GM21576 (cell line): Measurements from ENCODE around the gene H19.

Source experiments
- ATAC-seq: cut with Tn5 transposase; IDR thresholded peaks from one replicate; pipeline ENCODE4 v1.9.1; 2021; ENCODE audit warnings: mild to moderate bottlenecking, moderate library complexity; ENCODE audit not compliant: unreplicated experiment

Gene H19

DNA sequence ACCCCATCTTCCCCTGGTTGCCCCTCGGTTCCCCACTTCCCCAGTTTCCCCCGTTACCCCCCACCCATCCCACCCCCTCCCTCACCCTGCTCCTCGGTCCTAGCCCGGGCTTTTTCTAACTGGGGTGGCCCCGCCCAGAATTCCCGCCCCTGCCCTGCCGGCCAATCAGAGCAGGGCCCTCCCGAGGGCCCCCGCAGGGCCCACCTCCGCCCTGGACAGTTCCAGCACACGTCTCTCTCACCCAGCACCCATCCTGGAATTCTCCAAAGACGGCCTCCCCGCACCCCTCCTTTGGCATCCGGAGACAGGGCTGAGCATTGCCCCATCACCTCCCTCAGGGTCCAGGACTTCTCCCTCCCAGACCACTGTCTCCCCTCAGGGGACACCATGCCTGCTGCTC lies at the start of gene H19:
Gene H19, minus strand, starts transcription at position 88 of the 400 bp plus-strand sequence.
- ATAC-seq: no peak

DNA sequence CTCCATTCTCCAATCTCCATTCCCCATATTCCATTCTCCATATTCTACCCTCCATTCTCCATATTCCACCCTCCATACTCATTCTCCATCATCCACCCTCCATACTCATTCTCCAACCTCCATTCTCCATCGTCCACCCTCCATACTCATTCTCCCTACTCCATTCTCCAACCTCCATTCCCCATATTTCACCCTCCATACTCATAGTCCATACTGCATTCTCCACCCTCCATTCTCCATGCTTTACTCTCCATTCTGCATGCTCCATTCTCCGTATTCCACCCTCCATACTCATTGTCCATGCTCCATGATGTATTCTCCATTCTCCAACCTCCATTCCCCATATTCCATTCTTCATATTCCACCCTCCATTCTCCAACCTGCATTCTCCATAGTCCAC lies 44.3 kb upstream of the H19 start:
- no peak for ATAC-seq

DNA sequence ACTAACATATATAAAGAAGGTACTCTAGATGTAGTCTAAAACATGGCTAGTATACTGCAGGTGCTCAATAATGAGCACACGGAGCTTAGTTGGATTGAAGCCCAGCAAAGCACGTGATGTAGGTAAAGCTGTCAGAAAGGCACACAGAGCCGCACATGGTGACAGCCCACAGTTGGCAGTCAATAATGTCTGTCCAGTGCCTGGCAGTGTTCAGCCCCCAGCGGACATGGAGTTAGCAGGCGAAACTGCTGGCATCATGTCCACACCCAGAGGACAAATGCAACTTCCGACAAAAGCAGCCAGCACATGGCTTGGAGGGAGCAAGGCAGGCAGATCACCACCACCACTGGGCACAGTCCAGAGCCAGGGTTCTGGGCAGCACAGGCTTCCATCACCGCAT lies 43.5 kb upstream of the H19 start:
- no peak for ATAC-seq

DNA sequence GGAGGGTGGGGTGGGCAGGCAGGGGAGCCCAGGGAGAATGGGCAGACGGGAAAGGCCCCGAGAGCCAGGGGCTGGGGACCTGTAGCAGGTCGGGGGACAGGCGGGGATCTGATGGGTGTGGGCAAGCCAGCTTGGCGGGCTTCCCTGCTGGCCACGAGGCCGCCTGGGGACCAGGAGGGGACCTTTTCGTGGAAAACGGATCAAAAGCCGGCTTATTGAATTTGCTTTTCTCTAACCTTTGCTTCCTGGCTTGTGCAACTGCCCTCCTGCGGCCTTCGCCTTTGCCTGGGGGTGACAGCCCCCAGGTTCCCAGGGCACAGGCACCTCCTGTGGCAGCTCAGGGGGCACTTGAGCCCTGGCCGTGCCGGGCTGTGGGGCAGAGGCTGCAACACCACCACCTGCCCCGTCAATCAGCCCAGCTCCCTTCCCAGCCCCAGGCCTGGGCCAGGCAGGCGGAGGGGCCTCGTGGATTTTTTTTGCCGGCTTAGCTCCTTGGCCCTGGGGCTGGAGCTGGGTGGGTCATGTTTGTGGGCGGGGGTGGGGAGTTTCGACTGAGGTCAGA lies 41.6 kb upstream of the H19 start:
- no peak for ATAC-seq

DNA sequence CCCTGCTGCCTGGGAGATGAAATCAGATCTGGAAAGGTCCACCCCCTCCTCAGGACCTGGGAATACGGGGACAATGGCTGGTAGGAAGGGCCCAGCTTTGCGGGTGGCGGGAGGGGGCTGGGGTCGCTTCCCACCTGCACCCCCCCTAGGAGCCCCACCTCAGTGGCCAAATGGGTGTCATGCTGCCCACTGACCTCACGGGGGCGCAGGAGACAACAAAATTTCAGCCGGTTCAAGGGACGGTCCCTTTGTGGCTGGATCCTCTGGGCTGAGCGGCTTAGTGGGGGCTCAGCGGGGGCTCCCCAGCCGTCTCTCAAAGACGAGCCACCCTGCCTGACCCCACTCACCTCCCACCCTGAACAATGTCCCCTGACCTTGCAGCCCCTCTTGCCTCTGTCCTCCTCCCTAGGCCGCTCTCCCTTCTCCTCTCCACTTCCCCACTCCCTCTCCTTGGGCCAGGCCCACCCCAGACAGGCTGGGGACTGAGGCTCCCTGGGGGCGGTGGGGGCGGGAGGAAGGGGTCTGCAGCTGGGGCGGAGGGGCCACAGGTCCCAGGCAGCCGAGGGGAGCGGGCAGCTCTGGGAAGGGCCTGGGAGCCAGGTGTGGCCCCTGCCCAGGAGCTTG lies 39.3 kb upstream of the H19 start:
- ATAC-seq: no peak

DNA sequence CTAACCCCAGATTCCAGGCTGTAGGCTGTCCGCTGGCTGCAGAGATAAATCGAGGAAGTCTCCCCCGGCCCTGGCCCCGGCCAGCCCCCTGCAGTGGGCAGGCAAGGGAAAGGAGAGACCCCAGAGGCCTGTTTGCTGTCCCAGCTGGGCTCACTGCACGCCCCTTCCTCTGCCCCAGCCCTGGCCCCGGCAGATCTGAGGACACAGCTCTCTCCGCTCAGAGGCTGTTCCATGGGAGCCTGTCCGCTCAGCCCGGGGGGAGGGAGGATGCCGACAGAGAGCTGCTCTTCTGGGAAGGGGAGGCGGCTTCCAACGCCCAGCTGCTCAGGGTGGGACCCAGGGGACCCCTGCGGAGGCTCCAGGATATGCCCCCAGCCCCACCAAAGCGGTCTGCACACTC lies 37.7 kb upstream of the H19 start:
- no peak for ATAC-seq

DNA sequence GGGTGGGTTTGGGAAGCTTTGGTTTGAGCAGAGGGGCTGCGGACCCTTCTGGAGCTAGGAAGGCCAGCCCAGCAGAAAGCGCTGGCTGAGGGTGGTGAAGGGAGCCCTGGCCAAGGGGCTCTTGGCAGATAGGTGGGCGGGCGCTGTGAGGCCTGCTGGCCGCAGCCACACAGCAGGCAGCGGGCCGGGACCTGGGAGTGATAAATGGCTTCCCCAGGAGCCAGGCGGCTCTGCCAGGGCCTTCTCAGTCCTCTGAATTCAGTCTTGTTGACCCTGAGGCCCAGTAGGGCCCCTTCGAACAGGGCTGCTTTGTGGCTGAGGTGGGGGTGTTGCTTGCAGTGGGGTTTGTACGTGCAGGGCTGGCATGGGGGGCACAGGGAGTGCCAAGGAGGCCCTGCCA lies 33.4 kb upstream of the H19 start:
- ATAC-seq: no peak

DNA sequence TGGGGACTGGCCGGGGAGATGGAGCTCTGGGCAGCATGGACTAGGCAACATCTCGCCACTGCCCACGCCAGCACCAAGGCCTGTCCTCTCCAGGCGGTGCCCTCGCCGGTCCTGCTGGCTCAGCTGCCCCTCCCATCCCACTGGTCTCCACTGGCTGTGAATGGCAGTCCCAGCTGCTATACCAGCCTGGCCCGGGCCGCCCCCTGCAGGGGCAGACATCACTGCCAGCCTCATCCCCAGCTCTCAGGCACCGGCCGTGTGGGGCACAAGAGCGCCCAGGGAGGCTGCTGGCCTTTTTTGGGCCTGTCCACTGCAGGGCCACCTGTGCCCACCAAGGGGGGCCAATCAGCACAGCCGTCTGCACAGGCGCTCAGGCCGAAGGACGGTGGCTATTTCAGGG lies 30.1 kb upstream of the H19 start:
- ATAC-seq: no peak

DNA sequence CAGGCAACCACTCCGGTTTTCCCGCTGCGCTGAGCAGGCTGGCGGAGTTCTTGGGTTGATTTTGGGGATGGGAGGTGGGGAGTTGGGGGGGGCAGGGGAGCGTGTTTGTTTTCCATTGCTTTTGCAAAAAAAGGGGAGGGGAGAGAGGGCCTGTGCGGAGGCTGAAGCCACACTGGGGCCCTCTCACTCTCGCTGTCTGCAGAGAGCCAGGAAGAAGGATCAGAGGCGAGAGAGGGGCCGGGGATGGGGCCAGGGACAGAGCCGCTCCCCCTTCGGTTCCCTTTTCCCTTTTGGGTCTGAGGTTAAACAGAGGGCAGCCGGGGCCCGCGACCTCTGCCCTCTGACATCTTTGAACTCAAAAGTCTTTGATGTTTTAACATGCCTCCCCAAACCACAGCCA lies 17.4 kb upstream of the H19 start:
- no peak for ATAC-seq

DNA sequence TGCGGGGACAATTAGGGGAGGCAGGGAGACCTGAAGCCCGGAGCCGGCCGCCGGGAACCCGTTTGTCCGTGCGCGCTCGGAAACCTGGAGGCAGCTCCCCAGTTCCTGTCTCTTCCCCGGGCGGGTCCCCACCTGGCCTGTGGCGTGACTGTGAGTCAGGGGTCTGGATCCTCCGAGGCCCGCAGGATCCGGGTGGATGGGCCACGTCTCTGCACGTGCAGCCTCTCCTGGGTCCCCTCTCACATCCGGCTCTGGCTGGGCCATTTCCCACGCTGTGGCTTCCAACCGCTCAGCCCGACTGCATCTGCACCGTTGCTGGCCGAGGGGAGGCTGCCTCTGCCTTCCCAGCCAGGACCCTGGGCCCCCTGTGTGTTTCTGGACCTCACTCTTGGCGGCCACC lies 14.8 kb upstream of the H19 start:
- ATAC-seq: no peak

DNA sequence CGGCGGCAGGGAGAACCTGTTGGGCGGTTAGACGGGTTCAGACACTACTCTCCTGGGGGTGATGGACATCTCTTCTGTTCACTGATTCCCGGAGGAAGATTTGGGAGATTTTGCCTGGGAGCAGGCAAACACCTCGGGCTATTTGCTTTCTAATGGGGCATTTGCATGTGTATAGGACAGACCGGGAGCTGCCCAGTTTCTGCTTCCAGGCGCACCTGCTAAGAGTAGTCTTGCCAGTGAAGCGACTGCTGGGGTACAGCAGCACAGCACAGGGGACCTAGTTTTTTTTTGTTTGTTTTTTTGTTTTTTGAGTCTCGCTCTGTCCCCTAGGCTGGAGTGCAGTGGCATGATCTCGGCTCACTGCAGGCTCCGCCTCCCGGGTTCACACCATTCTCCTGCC lies 6.8 kb upstream of the H19 start:
- no peak for ATAC-seq

DNA sequence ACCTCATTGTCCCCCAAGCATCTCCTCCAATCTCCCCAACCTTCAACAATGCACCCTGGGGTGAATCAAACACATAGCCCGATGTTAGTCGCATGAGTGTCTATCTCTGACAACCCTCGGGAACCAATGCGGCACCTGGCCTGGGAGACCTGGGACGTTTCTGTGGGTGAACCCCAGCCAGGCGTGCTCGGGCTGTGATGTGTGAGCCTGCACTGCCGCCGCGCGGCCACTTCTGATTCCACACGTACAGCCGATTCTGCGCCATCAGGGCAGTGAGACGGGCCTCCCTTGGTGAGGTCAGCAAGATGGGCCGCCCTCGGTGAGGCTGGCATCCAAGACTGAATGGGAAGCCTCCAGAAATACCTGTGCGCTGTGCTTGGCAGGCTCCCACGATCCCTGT lies 5.2 kb upstream of the H19 start:
- no peak for ATAC-seq

DNA sequence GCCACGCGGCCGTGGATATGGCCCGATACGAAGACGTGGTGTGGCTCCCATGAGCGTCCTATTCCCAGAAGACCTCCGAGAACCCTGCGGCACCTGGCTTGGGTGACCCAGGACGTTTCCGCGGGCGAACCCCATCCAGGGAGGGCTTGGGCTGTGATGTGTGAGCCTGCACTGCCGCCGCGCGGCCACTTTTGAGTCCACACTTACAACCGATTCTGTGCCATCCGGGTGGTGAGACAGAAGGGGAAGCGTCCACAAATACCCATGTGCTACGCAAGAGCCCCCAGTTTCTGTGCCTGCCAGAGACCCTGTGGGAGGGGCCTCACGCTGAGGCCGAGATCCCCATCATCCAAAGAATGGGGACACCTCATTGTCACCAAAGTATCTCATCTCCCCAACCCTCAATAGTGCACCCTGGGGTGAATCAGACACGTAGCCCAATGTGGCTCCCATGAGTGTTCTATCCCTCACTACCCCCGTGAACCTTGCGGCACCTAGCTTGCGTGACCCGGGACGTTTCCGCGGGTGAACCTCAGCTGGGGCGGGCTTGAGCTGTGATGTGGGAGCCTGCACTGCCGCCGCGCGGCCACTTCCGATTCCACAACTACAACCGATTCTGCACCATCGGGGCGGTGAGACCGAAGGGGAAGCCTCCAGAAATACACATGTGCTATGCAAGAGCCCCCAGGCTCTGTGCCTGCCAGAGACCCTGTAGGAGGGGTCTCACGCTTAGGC lies 4.6 kb upstream of the H19 start:
- ATAC-seq: no peak

DNA sequence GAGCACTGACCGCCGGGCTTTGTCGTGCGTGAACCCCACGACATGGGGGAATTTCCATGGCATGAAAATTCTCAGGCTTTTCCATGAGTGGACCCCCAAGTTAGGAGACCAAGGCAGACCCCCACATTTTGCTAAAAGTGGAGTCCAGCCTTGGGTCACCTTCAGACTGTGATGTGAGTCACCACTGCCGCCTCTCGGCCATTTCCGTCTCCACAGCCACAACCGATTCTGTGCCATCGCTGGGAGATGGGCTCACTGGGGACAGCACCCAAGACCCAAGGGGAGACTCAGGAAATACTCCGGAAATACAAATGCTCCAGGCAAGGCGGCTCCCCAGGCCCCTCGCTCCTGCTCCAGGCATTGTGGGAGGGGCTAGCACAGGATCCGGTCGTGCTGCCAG lies 1.2 kb upstream of the H19 start:
- ATAC-seq: no peak

DNA sequence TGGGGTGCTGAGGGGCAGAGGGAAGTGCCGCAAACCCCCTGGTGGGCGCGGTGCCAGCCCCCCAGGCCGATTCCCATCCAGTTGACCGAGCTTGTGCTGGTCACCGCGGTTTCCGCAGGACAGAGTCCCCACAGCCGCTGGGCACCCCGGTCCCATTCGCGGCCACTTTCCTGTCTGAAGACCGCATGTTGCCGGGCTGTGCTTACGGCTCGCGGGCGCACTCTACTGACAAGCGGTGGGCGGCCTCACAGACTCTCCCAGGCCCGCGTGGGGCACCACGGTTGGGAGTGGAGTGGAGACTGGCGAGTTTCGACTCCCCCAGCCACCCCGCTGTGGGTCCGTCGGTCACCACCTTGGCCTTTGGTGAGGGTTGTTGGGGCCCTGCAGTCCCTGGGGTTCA lies 648 bp upstream of the H19 start:
- ATAC-seq: no peak

DNA sequence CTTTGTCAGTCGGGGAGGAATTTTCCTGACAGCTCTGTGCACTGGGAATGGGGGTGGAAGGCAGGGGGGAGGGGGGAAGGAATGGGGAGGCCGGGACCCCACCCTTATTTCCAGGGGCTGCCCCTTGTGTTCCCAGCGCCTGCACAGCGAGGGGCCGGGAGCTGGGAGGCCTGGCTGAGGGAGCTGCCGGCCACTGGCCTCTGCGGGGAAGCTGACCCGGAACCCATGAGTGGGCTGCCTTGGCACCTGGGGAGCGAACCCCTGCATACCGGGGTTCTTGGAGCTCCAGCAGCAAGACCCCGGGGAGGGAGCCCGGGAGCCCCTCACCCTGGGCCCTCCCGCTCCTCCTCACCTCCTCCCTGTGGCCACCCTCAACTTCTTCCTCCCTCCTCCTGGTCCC lies 3.5 kb downstream of the H19 start:
- no peak for ATAC-seq

DNA sequence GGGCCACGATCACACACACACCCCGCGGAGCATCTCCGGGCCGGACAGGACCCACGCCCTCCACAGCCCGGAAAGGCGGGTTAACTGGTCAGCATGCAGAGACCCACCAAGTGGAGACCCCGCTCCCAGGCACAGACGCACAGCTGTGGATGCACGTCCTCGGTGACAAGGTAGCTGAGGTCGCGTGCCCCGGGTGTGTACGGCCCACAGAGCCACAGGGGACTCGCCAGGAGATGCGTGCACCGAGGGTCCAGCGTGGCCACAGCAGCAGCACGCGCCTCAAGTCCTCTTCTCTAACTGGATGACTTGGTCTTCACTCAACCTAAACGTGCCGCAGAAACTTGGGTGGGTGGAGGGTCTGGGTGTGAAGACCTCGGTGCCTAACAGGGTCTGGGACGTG lies 5.5 kb downstream of the H19 start:
- ATAC-seq: no peak

DNA sequence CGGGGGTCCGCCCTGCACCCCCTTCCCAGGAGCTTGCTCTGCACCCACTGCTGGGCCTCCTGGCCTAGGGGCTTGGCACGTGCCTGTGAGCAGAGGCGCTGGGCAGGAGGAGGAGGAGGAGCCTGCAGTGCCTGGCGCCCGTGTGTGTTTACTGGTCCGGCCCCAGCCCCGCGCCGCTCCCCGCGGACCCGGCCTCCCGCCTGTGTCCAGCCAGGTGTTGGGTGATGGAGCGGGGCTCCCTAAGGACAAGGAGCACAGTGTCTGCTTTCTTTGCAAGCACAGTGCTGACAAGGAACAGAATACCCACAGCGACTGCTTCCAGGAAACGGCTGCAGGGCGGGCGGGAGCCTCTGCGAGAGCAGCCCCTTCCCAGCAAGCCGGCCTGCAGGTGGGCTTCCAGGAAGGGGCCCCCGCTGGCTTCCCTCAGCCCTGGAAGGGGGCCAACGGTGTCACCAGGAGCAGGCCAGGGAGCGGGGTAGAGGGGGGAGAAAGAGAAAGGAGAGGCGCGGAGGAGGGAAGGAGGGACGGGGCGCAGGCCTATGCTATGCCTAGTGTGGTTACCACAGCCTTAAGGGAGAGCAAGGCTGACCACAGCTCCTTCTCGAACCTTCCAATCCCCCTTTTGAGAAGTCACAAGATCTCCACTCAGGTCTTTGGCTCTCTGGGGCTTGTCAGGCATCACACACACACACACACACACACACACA lies 6.6 kb downstream of the H19 start:
- ATAC-seq: no peak

DNA sequence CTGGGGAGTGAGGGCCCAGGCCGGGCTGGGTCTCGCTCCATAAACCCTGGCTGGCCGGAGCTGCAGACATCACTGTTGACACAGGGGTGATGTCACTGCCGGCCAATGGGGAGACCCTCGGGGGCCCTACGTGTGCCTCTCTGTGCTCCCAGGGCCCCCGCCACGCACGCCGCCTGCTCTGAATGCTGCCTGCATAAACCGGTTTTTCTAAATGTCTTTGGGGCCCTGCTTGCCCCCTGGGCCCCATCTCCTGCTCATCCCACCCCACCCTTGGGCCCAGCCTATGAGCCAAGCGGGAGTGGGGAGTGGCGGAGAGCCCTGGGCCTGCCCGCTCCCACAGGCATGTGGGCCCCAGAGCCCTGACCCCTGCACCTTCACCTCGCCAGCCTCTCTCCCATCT lies 7.7 kb downstream of the H19 start:
- no peak for ATAC-seq

DNA sequence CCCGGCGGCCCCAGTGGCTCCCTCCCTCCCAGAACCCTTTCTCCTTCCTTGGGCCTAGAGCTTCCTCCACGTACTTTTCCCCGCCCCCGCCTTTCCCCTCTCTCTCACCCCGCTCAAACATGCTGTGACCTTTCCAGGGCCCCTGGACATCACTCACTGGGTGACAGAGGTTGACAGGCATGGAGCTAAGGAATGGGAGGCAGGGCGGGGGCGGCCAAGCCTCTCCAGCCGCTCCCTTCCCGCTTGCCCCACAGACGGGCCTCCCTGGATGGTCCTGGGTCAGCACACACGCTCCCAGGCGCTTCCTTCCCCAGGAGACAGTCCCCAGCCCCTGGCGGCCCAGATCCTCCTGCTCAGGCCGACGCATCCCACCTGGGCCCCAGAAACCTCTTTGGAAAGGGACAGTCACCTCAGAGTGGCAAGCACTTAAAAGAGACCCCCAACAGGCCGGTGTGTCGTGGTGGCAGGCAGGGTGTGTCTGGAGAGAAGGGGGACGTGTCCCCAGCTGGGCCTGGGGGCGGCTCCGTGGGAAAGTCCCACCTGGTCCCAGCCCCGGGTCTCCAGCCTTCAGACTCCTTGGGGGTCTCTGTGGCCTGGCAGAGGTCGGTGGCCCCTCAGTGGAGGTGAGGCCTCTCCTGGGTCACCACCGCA lies 8.8 kb downstream of the H19 start:
- no peak for ATAC-seq

DNA sequence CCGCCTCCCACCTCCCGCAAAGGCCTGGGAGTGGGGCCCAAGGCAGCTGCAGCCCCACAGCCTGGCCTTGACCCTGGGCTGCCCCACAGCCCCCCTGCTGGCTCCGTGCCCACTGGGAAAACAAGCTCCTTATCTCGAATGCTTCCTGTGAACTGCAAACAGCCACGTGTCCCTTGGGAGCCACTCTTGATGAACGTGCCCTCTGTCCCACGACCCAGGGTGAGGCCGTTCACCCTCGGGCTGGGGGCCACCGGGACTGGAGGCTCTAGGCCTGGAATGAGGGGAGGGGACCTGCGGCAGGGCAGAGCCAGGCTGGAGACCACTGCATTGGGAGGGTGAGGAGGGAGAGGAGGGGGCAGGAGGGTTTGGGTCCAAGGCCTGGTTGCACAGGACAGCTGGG lies 9.5 kb downstream of the H19 start:
- ATAC-seq: no peak

DNA sequence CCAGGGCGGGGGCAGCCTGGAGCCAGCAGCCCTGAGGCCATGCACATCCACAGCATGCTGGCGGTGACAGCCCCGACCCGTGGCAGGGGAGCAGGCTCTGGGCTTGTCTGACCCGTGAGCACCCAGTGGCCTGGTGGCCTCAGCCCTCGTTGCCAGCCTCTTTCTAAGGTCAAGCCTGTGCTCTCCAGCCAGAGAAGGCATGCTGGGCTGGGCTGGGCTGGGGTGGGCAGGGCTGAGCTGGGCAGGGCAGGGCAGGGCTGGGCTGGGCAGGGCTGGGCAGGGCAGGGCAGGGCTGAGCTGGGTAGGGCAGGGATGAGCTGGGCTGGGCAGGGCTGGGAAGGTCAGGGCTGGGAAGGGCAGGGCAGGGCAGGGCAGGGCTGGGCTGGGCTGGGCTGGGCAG lies 10.6 kb downstream of the H19 start:
- ATAC-seq: no peak
